HG03064 (cell line): ENCODE measurements around the gene ASAH2.
"Not testable (repeated sequence)": the region's sequence is repeated elsewhere in the genome, so short reads cannot be mapped to it uniquely, and the experiment has no call there.

Source experiments
- ATAC-seq: cut with Tn5 transposase; IDR thresholded peaks from one replicate; pipeline ENCODE4 v1.9.1; 2021; ENCODE audit warnings: low read depth; ENCODE audit not compliant: unreplicated experiment

The ASAH2 gene

DNA sequence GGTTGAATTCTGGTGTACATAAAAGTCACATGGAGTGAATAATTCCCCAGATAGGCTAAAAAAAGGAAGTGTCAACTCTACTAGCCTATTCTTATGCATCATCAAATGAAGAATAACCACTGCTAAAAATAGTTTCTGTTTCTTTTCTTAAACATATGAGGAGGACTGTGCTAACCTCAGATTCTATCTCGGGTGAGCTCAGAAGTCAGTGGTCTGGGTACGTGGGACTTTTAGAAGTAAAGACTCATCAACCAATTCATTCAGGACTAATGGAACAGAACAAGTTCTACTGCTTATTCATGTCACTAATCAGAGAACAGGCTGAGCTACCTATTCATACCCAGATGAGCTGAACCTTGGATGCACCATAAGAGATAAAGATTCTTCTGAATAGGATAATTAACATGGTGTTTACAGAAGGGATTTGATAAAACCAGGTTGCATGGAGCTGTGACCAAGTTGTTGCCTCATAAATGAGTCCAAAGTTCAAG is 9.5 kb upstream of the ASAH2 start:
- peak; percentile 99 for ATAC-seq

DNA sequence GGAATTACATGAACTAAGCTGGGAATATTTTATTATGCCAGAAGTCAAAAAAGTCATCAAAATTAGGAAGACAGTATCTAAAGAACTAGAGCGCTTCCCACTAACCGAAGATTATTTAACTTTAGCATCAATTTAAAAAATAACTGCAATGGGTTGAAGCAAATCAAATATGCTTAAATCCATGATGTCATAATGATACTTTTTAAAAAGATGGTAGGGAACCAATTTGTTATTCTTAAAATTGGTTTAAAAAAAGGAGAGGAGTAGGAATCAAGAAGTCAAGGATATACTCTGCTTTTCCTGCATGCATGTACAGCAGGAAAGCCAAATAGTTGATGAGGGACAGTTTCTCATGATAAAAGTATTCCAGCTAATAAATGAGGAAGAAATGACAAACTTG is 3.2 kb upstream of the ASAH2 start:
- ATAC-seq = no peak

DNA sequence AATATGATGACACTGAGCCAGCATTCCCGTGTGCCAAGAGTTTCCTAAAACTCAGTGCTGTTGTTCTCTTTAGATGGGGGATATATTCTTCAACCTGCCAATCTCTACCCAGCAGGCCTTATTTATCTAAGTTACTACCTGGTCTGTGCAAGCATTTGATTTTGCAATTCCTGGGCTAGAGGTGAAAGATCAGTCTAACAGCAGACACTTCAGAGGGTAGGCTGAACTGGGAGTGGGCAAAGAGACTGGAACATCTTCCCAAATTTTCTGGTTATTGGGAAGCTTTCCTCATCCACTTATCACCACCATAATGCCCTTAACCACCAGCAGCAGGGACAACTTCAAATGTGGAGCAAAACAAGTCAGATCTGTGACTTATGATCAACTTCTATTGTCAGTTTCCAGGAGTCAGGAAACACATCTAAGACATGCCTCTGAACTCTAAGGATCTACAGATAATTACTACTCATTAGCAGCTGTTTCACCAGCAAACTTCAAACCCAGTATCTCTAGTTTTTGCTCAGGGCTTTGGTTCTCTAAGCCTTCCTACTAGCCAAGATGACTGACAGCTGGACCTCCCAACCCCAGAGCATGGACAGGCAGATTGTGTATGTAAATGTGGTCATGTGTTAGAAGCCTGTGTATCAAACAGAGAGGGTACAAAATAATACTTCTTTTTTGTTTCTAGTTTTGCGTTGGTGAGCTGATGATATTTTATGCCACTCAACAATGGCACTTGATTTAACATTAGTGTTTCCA is 1.0 kb downstream of the ASAH2 start:
- no peak for ATAC-seq

DNA sequence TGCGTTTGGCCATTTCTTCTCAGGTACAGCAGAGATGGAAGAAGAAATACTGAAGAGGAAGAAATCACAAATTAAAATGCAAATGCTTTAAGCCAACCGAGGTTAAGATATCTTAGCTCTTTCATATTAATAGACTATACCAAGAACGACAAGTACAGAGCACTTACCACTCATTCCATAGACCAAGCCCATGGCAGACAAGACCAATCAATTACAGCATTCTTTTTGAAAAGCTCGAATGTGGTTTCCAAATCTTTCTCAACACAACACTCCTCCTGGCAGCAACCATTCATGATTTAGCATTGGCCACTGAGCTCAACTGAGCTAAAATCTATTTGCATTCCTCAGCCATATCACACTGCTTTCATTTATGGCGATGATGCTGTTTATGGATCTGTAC is 2.7 kb downstream of the ASAH2 start:
- no peak for ATAC-seq

DNA sequence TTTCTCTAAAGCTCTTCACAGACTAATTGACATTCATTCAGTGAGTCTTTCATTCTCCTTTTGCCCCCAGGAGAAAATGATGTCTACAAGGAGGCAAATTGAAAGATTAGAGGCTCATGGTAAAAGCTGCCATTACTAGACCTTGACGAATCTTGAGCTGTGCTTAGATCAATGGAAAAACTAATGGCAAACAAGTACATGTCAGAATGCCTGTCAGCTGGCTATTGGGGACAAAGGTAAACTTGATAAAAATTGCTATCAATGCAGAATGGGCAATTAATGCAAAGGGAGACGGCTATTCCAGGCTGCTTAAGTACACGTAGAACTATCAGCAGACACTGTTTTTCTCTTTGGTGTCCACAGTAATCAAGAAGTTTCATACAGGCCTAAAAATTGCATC is 3.3 kb downstream of the ASAH2 start:
- no peak for ATAC-seq

DNA sequence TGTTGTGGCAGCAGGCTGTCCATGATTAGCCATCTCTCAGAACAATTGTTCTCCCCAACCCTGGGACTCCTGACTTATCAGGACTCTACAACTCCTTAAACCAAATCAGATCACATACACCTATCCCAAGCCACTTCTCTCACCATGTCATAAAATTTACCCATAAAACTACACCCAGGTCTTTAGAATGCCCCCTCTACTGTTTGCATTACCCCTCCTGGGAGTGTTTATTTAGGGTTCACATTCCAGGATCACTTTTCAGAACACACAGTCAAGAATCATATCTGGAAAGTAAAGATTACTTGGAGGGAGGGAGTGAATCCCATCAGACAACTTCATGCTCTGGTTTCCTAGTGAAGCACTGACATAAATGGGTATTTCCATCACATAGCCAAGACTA is 7.1 kb downstream of the ASAH2 start:
- ATAC-seq = no peak

DNA sequence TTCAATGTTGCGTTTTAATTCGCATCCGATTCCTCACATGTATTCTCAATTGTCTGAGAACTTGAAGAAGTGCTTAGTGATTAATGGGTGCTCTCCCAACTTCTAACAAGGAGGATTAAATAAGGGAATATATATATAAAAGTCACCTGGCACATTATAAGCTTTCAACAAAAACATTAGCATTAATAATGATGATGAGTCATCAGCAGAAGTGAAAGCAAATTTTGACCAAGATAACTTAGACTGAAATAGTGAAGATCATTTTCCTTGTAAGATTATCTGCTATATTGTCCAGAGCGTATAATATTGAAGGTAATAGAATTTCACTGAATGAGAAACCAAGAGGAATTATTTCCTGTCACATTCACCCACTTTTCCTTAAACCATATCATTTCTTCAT is 8.5 kb downstream of the ASAH2 start:
- no peak for ATAC-seq

DNA sequence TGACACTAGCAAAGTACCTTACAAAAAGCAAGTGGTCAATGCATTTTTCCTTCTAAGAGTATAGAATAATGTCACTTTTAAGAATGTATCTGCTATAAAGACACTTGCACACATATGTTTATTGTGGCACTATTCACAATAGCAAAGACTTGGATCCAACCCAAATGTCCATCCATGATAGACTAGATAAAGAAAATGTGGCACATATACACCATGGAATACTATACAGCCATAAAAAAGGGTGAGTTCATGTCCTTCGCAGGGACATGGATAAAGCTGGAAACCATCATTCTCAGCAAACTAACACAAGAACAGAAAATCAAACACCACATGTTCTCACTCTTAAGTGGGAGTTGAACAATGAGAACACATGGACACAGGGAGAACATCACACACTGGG is 9.8 kb downstream of the ASAH2 start:
- not testable (repeated sequence) for ATAC-seq

DNA sequence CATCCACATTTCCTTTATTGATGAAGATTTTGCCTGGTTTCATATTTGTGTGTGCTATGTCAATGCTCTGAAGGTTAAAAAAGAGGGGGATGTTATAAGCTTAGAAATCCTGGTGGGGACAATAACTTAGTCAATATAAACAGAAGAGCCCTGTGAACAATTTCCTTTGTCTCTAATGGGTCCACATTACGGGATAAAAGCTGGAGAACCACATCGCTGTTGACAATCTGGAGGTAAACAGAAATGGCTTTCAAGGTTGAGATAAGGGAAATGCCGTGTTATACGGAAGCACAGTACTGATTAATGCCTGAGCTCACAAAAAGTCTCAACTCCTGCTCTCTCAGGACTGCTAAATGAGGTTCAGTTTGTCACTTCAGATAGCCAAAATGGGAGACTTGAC is 16.8 kb downstream of the ASAH2 start:
- ATAC-seq = no peak

DNA sequence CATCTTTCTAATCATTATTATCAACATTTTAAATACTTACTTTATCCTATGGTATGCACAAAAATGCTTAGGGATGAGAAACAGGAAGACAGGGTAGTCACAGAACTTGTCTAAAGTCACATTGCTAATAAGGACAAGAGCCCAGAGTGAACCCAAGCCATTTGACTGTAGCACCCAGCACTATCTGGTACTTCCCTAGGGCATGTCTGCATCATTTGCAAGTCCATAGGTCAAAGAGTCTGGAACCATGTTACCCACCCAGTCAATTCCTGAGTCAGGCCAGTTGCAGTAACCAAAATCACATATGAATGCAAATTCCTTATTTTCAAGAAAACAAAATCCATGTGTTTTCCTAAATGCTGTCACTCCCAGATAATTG is 19.1 kb downstream of the ASAH2 start:
- ATAC-seq = no peak

DNA sequence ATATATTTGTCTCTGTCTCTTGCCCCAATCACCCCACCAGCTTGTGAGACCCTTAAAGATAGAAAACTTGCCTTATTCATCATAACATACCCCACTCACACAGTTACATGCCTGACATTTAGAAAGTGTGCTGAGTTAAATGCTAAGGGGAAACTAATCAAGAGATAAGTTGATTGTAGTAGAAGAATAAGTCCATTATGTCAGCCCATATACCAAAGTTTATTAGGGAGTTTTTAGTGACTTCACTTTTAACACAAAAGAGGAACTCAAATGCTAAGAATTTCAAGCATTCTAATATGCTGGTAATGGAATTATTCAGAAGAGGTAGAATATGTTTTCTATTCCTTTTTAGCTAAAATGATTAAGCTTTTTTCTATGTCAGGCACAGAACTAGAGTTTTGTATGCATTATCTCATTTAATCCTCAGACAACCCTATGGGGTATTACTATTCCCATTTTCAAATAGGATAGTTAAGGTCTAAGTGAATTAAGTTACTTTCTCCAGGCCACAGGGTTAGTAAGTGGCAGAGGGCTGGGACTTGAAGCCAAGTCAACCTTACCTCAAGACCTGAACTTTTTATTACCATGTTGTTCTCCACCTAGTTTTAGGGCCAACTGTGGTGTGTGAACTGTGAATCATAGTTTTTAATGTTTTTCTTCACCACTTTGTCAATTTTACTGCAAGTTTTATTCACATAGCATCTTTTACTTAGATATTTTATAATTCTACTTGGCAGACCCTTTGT is 19.6 kb downstream of the ASAH2 start:
- no peak for ATAC-seq

DNA sequence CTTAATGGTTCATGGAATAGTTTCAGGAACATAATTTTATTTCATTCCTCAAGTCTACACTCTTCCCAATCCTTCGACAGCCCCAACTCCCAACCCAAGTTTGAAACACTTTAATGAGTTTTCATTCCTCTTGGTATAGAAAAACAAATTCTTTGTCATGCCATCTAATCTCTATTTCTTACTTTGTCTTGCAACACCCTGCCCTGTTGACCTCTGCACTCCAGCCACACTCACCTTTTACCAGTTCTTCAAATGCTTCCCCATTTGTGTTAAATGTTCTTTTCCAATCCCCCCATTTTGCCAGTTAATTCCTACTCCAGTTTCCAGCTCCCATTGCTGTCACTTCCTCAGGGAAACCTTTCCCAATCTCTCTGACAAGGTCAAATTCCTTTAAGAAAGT is 21.9 kb downstream of the ASAH2 start:
- ATAC-seq = no peak

DNA sequence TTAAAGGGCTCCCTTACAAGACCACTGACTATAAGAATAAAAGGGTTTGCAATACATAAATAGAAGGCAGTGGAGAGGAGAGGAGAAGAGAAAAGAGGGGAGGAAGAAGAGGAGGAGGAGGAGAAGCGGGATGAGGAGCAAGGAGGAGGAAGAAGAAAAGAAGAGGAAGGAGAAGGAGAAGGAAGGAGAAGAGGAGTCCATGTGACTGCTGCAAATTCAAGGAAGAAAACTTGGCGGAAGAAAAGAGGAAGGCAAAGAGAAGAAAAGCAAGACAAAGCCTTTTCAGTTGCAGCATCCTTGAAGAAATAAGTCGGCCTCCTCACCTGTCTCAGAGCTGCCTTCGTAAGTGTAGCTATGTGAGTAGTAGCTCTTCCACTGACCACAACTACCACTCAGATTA is 22.6 kb downstream of the ASAH2 start:
- no peak for ATAC-seq

DNA sequence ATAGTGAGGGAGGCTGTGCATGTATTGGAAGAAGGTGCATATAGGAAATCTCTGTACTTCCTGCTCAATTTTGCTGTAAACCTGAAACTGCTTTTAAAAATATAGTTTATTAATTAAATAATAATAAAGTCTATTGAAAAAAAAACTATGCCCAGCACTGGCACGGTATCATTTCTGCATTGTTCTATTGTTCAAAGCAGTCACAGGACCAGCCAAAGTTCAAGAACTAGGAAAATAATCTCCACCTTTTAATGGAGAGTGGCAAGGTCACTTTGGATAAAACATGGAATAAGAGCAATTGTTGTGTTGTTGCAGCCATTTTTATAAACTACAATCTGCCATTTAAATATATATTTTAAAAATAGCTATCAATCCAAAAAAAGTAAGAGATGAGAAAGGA is 24.7 kb downstream of the ASAH2 start:
- no peak for ATAC-seq

DNA sequence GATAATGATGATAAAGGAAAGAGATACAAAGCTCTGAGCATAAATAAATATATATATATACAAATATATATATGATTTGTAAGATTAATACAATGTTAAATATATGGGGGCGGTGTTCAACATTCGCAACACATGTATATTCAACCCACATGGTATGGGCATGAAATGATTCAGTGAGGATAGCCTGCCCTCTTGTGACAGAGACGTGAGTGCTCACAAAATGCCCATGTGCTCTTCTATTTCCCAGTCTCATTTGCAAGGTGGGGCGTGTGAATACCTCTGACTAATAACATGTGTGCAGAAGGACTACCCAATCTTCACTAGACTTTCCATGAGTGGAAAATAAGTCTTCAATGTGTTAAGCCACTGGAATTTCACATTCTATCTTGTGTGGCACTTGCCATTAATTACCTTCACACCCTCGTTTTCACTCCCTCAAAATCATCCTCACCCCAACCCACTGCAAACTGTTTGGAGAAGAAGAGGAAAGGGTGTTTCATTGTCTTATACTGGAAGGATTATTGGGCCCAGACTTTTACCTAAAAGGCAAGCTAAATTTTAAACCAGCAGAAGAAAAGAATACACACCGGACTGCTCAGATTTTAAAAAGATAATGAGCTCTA is 26.9 kb downstream of the ASAH2 start:
- ATAC-seq = no peak

DNA sequence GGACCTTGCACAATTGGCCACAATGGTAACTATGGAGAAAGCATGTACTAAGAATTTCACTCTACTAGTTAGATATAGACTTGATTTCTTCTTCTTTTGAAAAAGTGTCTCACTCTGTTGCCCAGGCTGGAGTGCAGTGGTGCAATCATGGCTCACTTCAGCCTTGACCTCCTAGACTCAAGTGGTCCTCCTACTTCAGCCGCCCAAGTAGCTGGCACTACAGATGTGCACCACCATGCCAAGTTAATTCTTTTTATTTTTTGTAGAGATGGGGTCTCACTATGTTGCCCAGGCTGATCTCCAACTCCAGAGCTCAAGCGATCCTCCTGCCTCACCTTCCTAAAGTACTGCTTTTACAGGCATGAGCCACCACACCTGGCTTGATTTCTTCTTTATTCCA is 29.1 kb downstream of the ASAH2 start:
- ATAC-seq = no peak

DNA sequence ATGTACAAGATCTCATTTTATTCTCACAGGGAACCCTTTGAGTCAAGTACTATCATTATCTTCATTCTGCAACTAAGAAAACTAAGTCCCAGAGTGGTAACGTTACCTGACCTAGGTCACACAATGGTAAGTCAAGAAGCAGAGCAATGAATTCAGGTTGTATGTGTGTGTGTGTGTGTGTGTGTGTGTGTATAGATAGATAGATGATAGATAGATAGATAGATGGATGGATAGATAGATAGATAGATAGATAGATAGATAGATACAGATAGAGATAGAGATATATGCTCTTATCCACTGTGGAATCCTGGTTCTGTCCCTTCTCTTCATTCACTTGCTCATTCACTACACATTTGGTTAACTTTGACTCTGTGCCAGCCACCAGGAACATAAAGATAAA is 29.8 kb downstream of the ASAH2 start:
- ATAC-seq = no peak

DNA sequence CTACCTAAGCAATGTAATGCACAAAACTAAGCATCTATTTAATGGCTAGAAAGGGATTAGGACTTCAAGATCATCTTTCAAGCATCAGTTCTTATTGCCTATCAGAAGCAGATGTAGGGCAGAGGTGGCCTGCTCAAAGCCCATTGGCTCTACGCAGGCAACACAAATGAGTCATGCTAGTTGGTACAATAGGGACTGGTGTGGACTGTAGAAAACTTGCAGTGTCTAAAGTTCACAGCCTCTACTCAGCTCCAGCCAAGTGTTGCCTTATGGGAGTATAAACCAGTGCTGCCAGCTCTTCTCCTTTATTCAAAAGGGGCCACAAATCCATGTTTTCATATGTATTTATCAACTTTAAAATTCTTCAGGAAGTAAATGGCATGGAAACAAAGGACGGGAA is 31.7 kb downstream of the ASAH2 start:
- no peak for ATAC-seq

DNA sequence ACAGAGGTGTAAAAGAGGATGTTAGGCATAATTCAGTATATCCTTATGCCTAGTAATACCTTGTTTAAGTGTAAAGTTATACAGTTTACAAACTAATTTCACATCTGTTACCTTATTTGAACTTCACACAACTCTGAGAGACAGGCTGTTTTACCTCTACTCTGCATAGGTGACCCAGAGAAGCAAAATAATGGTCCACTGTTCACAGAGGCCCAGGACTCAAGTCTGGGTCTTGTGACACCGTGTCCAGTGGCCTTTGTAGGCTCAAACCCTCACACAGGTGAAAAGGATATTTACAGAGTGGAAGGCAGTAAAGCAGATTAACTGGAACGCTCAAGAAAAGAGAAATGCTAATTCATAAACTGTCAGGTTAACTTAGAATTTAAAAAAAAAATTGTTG is 32.1 kb downstream of the ASAH2 start:
- no peak for ATAC-seq

DNA sequence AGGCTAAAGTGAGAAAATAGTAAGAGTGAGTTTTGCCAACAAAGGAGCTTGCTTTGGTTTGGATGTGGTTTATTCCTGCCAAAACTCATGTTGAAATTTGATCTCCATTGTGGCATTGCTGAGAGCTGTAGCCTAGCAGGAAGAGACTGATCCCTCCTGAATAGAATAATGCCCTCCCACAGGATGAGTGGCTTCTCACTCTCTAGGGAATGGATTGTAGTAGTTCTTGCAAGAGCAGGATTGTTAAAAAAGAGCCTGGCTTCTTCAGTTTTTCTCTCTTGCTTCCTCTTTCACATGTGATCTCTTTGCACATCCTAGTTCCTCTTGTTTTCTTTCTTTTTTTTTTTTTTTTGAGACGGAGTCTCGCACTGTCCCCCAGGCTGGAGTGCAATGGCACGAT is 34.4 kb downstream of the ASAH2 start:
- ATAC-seq = no peak

DNA sequence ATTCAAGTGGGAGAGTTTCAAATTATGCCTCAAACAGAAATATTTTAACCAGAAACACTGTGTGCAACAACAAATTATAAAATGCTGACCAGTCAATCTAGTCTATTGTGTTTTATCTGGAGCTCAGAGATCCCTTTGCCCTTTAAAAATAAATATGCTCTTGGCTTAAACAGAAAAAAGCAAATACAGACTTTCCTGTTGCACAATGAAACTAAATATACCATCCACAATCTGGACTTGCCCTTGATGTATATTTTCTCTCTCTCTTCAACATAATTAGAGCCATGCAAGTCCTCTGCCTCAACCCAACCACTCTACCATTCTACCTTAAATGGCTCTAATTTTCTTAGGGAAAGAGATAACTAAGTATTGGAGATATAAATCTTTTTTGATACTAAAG is 34.9 kb downstream of the ASAH2 start:
- no peak for ATAC-seq

DNA sequence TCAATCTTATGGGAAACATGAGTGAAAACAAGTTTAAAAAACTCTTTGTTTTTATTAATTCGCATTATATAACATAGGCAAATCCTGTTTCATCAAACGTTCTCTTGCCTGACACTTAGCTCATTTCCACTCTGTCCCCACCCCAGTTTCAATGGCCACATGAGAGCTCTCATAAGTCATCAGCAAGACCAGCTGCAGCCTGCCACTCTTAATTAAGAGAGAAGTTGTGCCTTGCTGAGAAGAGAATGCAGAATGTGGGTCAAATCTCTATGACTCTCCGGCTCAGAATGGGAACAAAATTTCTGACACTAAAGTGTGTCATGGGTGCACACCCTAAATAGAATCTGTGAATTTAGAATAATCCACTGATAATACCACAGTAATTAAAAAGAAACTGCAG is 39.6 kb downstream of the ASAH2 start:
- no peak for ATAC-seq
